WTC11 (cell line): Measurements from ENCODE around the gene ZNF827. TPM values are rescaled to one million over a fixed set of nuclear protein-coding genes. Genes with fewer than 3 reads are reported as not detected.
A peak's percentile ranks its signal among the peaks of the same experiment; 100 is the strongest.

Experiments used
- ATF2 ChIP-seq: sonication (generic); formaldehyde crosslinking; IDR thresholded peaks from 2 replicates; pipeline ENCODE4 v1.8.1; 2022; ENCODE audit warnings: low read depth, missing genetic modification reagents, borderline replicate concordance
- E2F1 ChIP-seq: sonication (generic); formaldehyde crosslinking; IDR thresholded peaks from 2 replicates; pipeline ENCODE4 v1.8.0; 2022; ENCODE audit warnings: mild to moderate bottlenecking, missing genetic modification reagents
- E2F5 ChIP-seq: sonication (generic); formaldehyde crosslinking; IDR thresholded peaks from 2 replicates; pipeline ENCODE4 v1.8.1; 2022; ENCODE audit warnings: mild to moderate bottlenecking, moderate library complexity, missing genetic modification reagents
- ESRRA ChIP-seq: sonication (generic); formaldehyde crosslinking; IDR thresholded peaks from 2 replicates; pipeline ENCODE4 v1.8.1; 2022; ENCODE audit warnings: mild to moderate bottlenecking, missing genetic modification reagents, borderline replicate concordance
- FOXP4 ChIP-seq: sonication (generic); formaldehyde crosslinking; IDR thresholded peaks from 2 replicates; pipeline ENCODE4 v1.8.0; 2022; ENCODE audit warnings: mild to moderate bottlenecking, missing genetic modification reagents
- GABPB1 ChIP-seq: sonication (generic); formaldehyde crosslinking; IDR thresholded peaks from 2 replicates; pipeline ENCODE4 v1.8.1; 2023; ENCODE audit warnings: mild to moderate bottlenecking, missing genetic modification reagents
- GRHL2 ChIP-seq: fragments of 250-450 bp; sonication (Bioruptor Pico); IDR thresholded peaks from 2 replicates; pipeline ENCODE4 v1.8.0; 2022; ENCODE audit warnings: mild to moderate bottlenecking, moderate library complexity; ENCODE audit not compliant: insufficient replicate concordance, severe bottlenecking
- GTF2I ChIP-seq: fragments of 250-450 bp; sonication (Bioruptor Pico); conservative IDR thresholded peaks from 2 replicates; pipeline ENCODE4 v1.4.0; 2021; ENCODE audit warnings: mild to moderate bottlenecking
- HMGA2 ChIP-seq: fragments of 250-450 bp; sonication (Bioruptor Pico); IDR thresholded peaks from 2 replicates; pipeline ENCODE4 v1.4.0; 2021; ENCODE audit warnings: mild to moderate bottlenecking, moderate library complexity
- MXD4 ChIP-seq: fragments of 250-450 bp; sonication (Bioruptor Pico); IDR thresholded peaks from 2 replicates; pipeline ENCODE4 v1.8.0; 2021; ENCODE audit warnings: mild to moderate bottlenecking, moderate library complexity, borderline replicate concordance
- MYBL2 ChIP-seq: sonication (generic); formaldehyde crosslinking; IDR thresholded peaks from 2 replicates; pipeline ENCODE4 v1.8.1; 2023; ENCODE audit warnings: mild to moderate bottlenecking, moderate library complexity, missing genetic modification reagents
- NFATC4 ChIP-seq: fragments of 250-450 bp; sonication (Bioruptor Pico); IDR thresholded peaks from 2 replicates; pipeline ENCODE4 v1.9.0; 2021; ENCODE audit warnings: mild to moderate bottlenecking
- NFE2L1 ChIP-seq: sonication (generic); formaldehyde crosslinking; IDR thresholded peaks from 2 replicates; pipeline ENCODE4 v1.8.1; 2023; ENCODE audit warnings: missing genetic modification reagents
- PRDM15 ChIP-seq: sonication (generic); formaldehyde crosslinking; IDR thresholded peaks from 2 replicates; pipeline ENCODE4 v1.8.0; 2022; ENCODE audit warnings: missing genetic modification reagents
- PRRX2 ChIP-seq: fragments of 250-450 bp; sonication (Bioruptor Pico); IDR thresholded peaks from 2 replicates; pipeline ENCODE4 v1.8.0; 2021; ENCODE audit warnings: mild to moderate bottlenecking
- TEAD1 ChIP-seq: sonication (generic); formaldehyde crosslinking; IDR thresholded peaks from 2 replicates; pipeline ENCODE4 v1.8.0; 2022; ENCODE audit warnings: mild to moderate bottlenecking, missing genetic modification reagents
- USF1 ChIP-seq: sonication (generic); formaldehyde crosslinking; IDR thresholded peaks from 2 replicates; pipeline ENCODE4 v1.8.0; 2022; ENCODE audit warnings: mild to moderate bottlenecking, missing genetic modification reagents
- ZNF232 ChIP-seq: sonication (generic); formaldehyde crosslinking; IDR thresholded peaks from 2 replicates; pipeline ENCODE4 v1.8.0; 2022; ENCODE audit warnings: mild to moderate bottlenecking, missing genetic modification reagents
- ZNF263 ChIP-seq: sonication (generic); formaldehyde crosslinking; IDR thresholded peaks from 2 replicates; pipeline ENCODE4 v1.8.1; 2022; ENCODE audit warnings: low read depth, mild to moderate bottlenecking, moderate library complexity, missing genetic modification reagents
- ZNF416 ChIP-seq: fragments of 250-450 bp; sonication (Bioruptor Pico); IDR thresholded peaks from 2 replicates; pipeline ENCODE4 v1.9.0; 2021; ENCODE audit warnings: mild to moderate bottlenecking, inconsistent platforms
- ZNF532 ChIP-seq: fragments of 250-450 bp; sonication (Bioruptor Pico); IDR thresholded peaks from 2 replicates; pipeline ENCODE4 v1.9.0; 2021; ENCODE audit warnings: mild to moderate bottlenecking, borderline replicate concordance
- ZSCAN18 ChIP-seq: fragments of 250-450 bp; sonication (Bioruptor Pico); IDR thresholded peaks from 2 replicates; pipeline ENCODE4 v2.1.2; 2022; ENCODE audit warnings: mild to moderate bottlenecking, moderate library complexity
- total RNA-seq: library from RNA; stranded (reverse); gene quantifications from 3 replicates; pipeline ENCODE4 v1.2.3, GENCODE V29; 2021

Gene ZNF827
- total RNA-seq, 1 experiment from 2014 or later = 25.6 TPM

- TF ChIP-seq MYBL2 (no peak), ZNF232 (CRISPR knock-in tag) (peak; percentile 72; the same call in 1 of the 2 replicates), MXD4 (no peak), PRDM15 (CRISPR knock-in tag) (peak; percentile 97), GABPB1 (no peak), ZNF263 (CRISPR knock-in tag) (peak; percentile 87), GTF2I (CRISPR knock-in tag) (no peak), PRRX2 (CRISPR knock-in tag) (no peak), ZNF416 (CRISPR knock-in tag) (no peak), E2F1 (CRISPR knock-in tag) (peak; percentile 65; the same call in 1 of the 2 replicates), TEAD1 (CRISPR knock-in tag) (no peak; the same call in 1 of the 2 replicates), ZNF532 (CRISPR knock-in tag) (no peak; the same call in 1 of the 2 replicates), GRHL2 (CRISPR knock-in tag) (no peak), E2F5 (CRISPR knock-in tag) (peak; percentile 82), ESRRA (CRISPR knock-in tag) (no peak), ZSCAN18 (CRISPR knock-in tag) (no peak), NFE2L1 (no peak), HMGA2 (CRISPR knock-in tag) (no peak), ATF2 (CRISPR knock-in tag) (no peak), NFATC4 (CRISPR knock-in tag) (no peak), FOXP4 (CRISPR knock-in tag) (peak; percentile 13; the same call in 1 of the 2 replicates), USF1 (CRISPR knock-in tag) (peak; percentile 79)
These were observed 205.4 kb downstream of the ZNF827 start (continued) for GRCh38 chr4:145732895-145733880.
